ENCODE data around the gene USE1.

DNA sequence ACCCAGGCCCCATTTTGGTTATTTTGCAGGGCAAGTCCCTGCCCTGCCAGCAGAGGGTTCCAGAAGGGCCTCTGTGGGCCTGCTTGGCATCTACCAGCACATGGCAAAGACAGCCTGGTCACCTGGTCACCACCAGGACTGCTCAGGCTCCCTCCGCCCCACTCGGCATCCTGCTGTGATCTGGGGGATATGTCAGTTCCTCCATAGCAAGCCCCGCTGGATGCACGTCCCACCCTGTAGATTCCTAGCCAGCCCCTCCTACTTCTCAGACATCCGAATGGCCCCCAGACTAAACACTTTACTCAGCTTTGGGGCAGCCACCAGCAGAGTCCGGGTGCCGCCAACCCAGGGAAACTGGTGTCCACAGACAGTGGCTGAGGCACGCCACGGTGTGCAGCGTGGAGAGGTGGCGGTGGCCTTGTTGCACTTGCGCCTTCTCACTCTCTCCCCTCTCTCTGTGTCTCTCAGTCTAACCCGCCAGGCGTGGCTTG is 31.8 kb upstream of the USE1 start:
- TF ChIP-seq POU2F2 (IDR thresholded peaks at IDR 0.05; ENCODE audit: low read depth, low read length) (no peak), SPI1 (IDR thresholded peaks at IDR 0.05; ENCODE audit: low read depth, low read length) (no peak), POLR2AphosphoS5 (IDR thresholded peaks at IDR 0.05; ENCODE audit: low read depth, low read length) (no peak), POLR2A (IDR thresholded peaks at IDR 0.05; ENCODE audit: low read depth, low read length) (no peak; the same call in 1 of the 2 replicates), TAF1 (IDR thresholded peaks at IDR 0.05; ENCODE audit: low read depth, low read length) (no peak)
